IMR-90 (cell line): ENCODE results near the gene THADA. TPM values are rescaled to one million over a fixed set of nuclear protein-coding genes. Genes with fewer than 3 reads are reported as not detected.

Experiments used
- ATAC-seq: fragments of 200-7000 bp; cut with Tn5 transposase; 2 replicates; pipeline ENCODE4 v1.9.1; 2020; ENCODE audit warnings: low read depth, mild to moderate bottlenecking, moderate library complexity
- BruUV-seq: library from RNA; stranded (reverse); fragments of 400-500 nt; replicated peaks from 2 replicates; lab custom pipeline; 2021; lab: Mats Ljungman, UMichigan
- CTCF ChIA-PET: fragments of 300-600 bp; formaldehyde crosslinking; extraction: SDS; loops from one replicate; lab custom pipeline; 2021; ENCODE audit warnings: antibody characterized with exemption; lab: Yijun Ruan, JAX
- POLR2A ChIA-PET: fragments of 300-600 bp; sonication (Branson Sonifier 250); formaldehyde crosslinking; loops from one replicate; lab custom pipeline; 2022; ENCODE audit warnings: antibody characterized with exemption; ENCODE audit not compliant: unreplicated experiment; lab: Charles Lee
- DNase-seq: peaks from one replicate; pipeline ENCODE4 v3.0.0; 2013
- H2AFZ ChIP-seq: replicated peaks from 2 replicates; pipeline ENCODE3; 2013; ENCODE audit warnings: low read length, mild to moderate bottlenecking; ENCODE audit not compliant: poor library complexity
- H2AK5ac ChIP-seq: 2 replicates; pipeline ENCODE4 v1.6.1; 2013; ENCODE audit warnings: low read depth, low read length, inconsistent platforms
- H2AK9ac ChIP-seq: replicated peaks from 2 replicates; pipeline ENCODE3; 2013; ENCODE audit warnings: mild to moderate bottlenecking, low read depth, low read length, moderate library complexity; ENCODE audit not compliant: poor library complexity
- H2BK120ac ChIP-seq: 2 replicates; pipeline ENCODE4 v1.6.1; 2013; ENCODE audit warnings: low read depth, low read length, inconsistent platforms
- H2BK15ac ChIP-seq: 3 replicates; pipeline ENCODE4 v1.6.1; 2013; ENCODE audit warnings: low read depth, low read length, inconsistent platforms
- H2BK20ac ChIP-seq: 2 replicates; pipeline ENCODE4 v1.6.1; 2013; ENCODE audit warnings: low read depth, mild to moderate bottlenecking, inconsistent platforms, low read length, moderate library complexity
- H2BK5ac ChIP-seq: 2 replicates; pipeline ENCODE4 v1.6.1; 2013; ENCODE audit warnings: mild to moderate bottlenecking, low read depth, low read length, inconsistent platforms; ENCODE audit not compliant: poor library complexity, severe bottlenecking
- H3K14ac ChIP-seq: replicated peaks from 2 replicates; pipeline ENCODE4 v1.6.1; 2013; ENCODE audit warnings: low read depth, low read length, inconsistent platforms
- H3K18ac ChIP-seq: 2 replicates; pipeline ENCODE4 v1.6.1; 2013; ENCODE audit warnings: low read depth, low read length, control low read depth
- H3K23ac ChIP-seq: 2 replicates; pipeline ENCODE4 v1.6.1; 2013; ENCODE audit warnings: low read depth, low read length, inconsistent platforms
- H3K27ac ChIP-seq: 2 replicates; pipeline ENCODE4 v1.5.1; 2013; ENCODE audit warnings: mild to moderate bottlenecking, control low read depth, low read length; ENCODE audit not compliant: insufficient read depth
- H3K27me3 ChIP-seq: 2 replicates; pipeline ENCODE4 v1.6.1; 2013; ENCODE audit warnings: low read length; ENCODE audit not compliant: control insufficient read depth, insufficient read depth
- H3K36me3 ChIP-seq: 2 replicates; pipeline ENCODE4 v1.6.1; 2013; ENCODE audit warnings: low read length, mixed read lengths; ENCODE audit not compliant: control insufficient read depth, insufficient read depth
- H3K4ac ChIP-seq: 2 replicates; pipeline ENCODE4 v1.6.1; 2013; ENCODE audit warnings: low read depth, low read length, inconsistent platforms
- H3K4me1 ChIP-seq: 2 replicates; pipeline ENCODE4 v1.6.1; 2013; ENCODE audit warnings: low read length, mixed read lengths; ENCODE audit not compliant: control insufficient read depth, insufficient read depth
- H3K4me2 ChIP-seq: 2 replicates; pipeline ENCODE4 v1.6.1; 2013; ENCODE audit warnings: low read depth, mild to moderate bottlenecking, control low read depth, low read length, moderate library complexity
- H3K4me3 ChIP-seq: 2 replicates; pipeline ENCODE4 v1.5.1; 2013; ENCODE audit warnings: low read depth, mild to moderate bottlenecking, control low read depth, low read length, moderate library complexity; ENCODE audit not compliant: insufficient read depth
- H3K56ac ChIP-seq: 2 replicates; pipeline ENCODE4 v1.6.1; 2013; ENCODE audit warnings: low read length, inconsistent platforms; ENCODE audit not compliant: insufficient read depth; ENCODE audit errors: extremely low read depth
- H3K79me1 ChIP-seq, 2 experiments: 2 replicates each; pipeline ENCODE4 v1.6.1; 2013; ENCODE audit warnings: low read length in 2 of 2, inconsistent platforms in 1 of 2, low read depth in 1 of 2
- H3K9ac ChIP-seq: 2 replicates; pipeline ENCODE4 v1.6.1; 2013; ENCODE audit warnings: low read depth, low read length, control low read depth
- H3K9me1 ChIP-seq: 2 replicates; pipeline ENCODE4 v1.6.1; 2013; ENCODE audit warnings: low read length, inconsistent platforms; ENCODE audit not compliant: insufficient read depth
- H3K9me3 ChIP-seq: 2 replicates; pipeline ENCODE4 v1.6.1; 2013; ENCODE audit warnings: low read length; ENCODE audit not compliant: control insufficient read depth, insufficient read depth
- H4K20me1 ChIP-seq: 2 replicates; pipeline ENCODE4 v1.6.1; 2013; ENCODE audit warnings: low read length, inconsistent platforms; ENCODE audit not compliant: insufficient read depth
- H4K5ac ChIP-seq: 2 replicates; pipeline ENCODE4 v1.6.1; 2013; ENCODE audit warnings: mild to moderate bottlenecking, low read depth, low read length, control low read depth
- H4K8ac ChIP-seq, 2 experiments: 2 replicates each; pipeline ENCODE4 v1.6.1; 2013; ENCODE audit warnings: low read depth in 2 of 2, low read length in 2 of 2, control low read depth in 1 of 2, inconsistent platforms in 1 of 2
- H4K91ac ChIP-seq: 2 replicates; pipeline ENCODE4 v1.6.1; 2013; ENCODE audit warnings: low read depth, low read length, inconsistent platforms; ENCODE audit not compliant: insufficient read depth
- RFX5 ChIP-seq: IDR thresholded peaks from 2 replicates; pipeline ENCODE4 v1.8.0; 2012; ENCODE audit warnings: low read depth, mild to moderate bottlenecking, low read length, moderate library complexity
- WGBS, 2 experiments: methylation state at CpG; one replicate each; pipeline versions ENCODE4 v1.1.5 to v1.1.7; 2013; ENCODE audit warnings: missing lambda C conversion rate in 2 of 2; ENCODE audit not compliant: insufficient read length in 1 of 2; ENCODE audit errors: extremely low coverage in 2 of 2; 5-methylcytosine and 5-hydroxymethylcytosine counted together
- dilution Hi-C: fragments of 300-500 bp; cut with HindIII; formaldehyde crosslinking; loops from one replicate; pipeline ENCODE4 v1.14.3; 2018; ENCODE audit warnings: low sequenced_read_pairs; ENCODE audit not compliant: unreplicated experiment
- in situ Hi-C: fragments of 300-500 bp; cut with MboI; formaldehyde crosslinking; loops from 3 replicates; pipeline ENCODE4 v1.14.3; 2019; ENCODE audit warnings: low sequenced_read_pairs, inconsistent platforms, mixed read lengths
- intact Hi-C: fragments of 100-400 bp; cut with micrococcal nuclease; formaldehyde crosslinking; loops from 2 replicates; pipeline ENCODE4 v1.10.0; 2022
- polyA plus RNA-seq, 3 experiments: library from polyadenylated mRNA; depleted of rRNA; stranded (reverse); fragments of >200 nt; gene quantifications; 2 replicates each; pipeline ENCODE4 v1.2.3, GENCODE V29; 2012; ENCODE audit warnings: low replicate concordance in 1 of 3
- total RNA-seq: library from RNA; depleted of rRNA; stranded (reverse); fragments of >200 nt; gene quantifications from 2 replicates; pipeline ENCODE4 v1.2.3, GENCODE V29; 2012

THADA gene
- total and polyA plus RNA-seq, 2 of the 4 experiments (the other 2 are of a cell fraction): 10.5 to 21.3 TPM

DNA sequence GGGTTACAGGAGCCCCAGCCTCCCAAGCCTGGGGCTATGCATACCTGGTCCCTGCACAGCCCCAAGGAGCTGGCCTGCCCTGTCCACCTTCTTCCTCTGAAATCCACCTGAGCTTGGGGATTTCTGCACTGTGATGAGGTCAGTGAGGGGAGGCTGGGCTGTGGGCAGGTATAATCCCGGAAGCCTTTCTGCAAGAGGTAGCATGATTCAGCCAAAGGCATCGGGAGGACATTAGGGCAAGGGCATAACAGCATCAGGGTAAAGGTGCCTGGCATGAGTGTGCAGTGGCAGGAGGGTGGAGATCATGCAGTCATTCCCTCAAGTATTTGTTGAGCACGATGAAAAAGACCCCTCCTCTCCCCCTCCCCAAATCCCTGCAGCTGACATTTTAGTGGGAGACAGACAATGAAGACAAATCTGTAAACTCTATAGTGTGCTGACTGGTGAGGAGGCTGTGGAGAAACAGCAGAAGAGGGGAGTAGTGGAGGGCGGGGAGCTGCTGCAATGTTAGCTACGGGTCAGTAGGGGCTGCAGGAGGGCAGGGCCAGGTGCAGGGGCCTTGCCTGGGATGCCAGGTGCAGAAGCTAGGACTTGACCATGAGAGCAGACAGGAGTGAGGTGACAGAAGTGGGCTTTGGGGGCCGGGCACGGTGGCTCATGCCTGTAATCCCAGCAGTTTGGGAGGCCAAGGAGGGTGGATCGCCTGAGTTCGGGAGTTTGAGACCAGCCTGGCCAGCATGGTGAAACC, 388.1 kb downstream of the THADA start:
- no peaks in the 10 kb centered on the region for H4K20me1 ChIP-seq
- in situ Hi-C loops: no loop called here
- H2BK5ac ChIP-seq: no peak overlapping the region
- no peak overlapping the region for H2AK9ac ChIP-seq
- ATAC-seq: no peak
- DNase-seq: no peak
- no peaks in the 10 kb centered on the region; the same call in 1 of the 2 replicates for H3K27me3 ChIP-seq
- BruUV-seq: no TSS peak
- no peak overlapping the region for H3K23ac ChIP-seq
- H3K4ac ChIP-seq: no peak overlapping the region
- no peaks in the 10 kb centered on the region for H3K79me1 ChIP-seq
- no peak overlapping the region for H4K91ac ChIP-seq
- H3K27ac ChIP-seq: no peak overlapping the region
- H3K36me3 ChIP-seq: no peaks in the 10 kb centered on the region
- no CpG with 5 or more reads among the region's 9 CpGs for WGBS, 2 experiments
- intact Hi-C loops: no loop called here
- H2BK20ac ChIP-seq: no peak overlapping the region
- no peak overlapping the region for H3K18ac ChIP-seq
- H3K4me3 ChIP-seq: no peak overlapping the region
- ChIA-PET POLR2A (interaction anchor here (0.7 kb wide), 1 partner anchor 14 kb away, joined by 5 read pairs; no protein-coding TSS in a partner anchor), CTCF (no interaction called here)
- peaks cover 6% of the 10 kb centered on the region; the same call in 1 of the 2 replicates for H3K9me1 ChIP-seq
- no peak for TF ChIP-seq RFX5
- no peak overlapping the region for H4K5ac ChIP-seq
- H3K56ac ChIP-seq: no peak overlapping the region
- H3K4me1 ChIP-seq: peaks cover 8% of the 10 kb centered on the region
- no peak overlapping the region for H4K8ac ChIP-seq
- H2BK15ac ChIP-seq: no peak overlapping the region
- no peak overlapping the region for H2BK120ac ChIP-seq
- H2AFZ ChIP-seq: no peak overlapping the region
- dilution Hi-C loops: no loop called here
- no peak overlapping the region for H3K9ac ChIP-seq
- no peak overlapping the region for H3K14ac ChIP-seq
- no peaks in the 10 kb centered on the region for H3K9me3 ChIP-seq
- no peak overlapping the region for H2AK5ac ChIP-seq
- H3K4me2 ChIP-seq: no peak overlapping the region
